HG03135 (cell line): ENCODE measurements around the gene RBBP8.

Experiments used
- ATAC-seq: cut with Tn5 transposase; IDR thresholded peaks from one replicate; pipeline ENCODE4 v1.9.1; 2021; ENCODE audit warnings: mild to moderate bottlenecking, moderate library complexity; ENCODE audit not compliant: unreplicated experiment

RBBP8 gene

GRCh38 chr18:23058746-23059415 lies 125.8 kb downstream of the RBBP8 start:
- no peak for ATAC-seq

GRCh38 chr18:23059541-23060465 lies 126.7 kb downstream of the RBBP8 start:
- no peak for ATAC-seq

GRCh38 chr18:23062011-23062410 lies 128.9 kb downstream of the RBBP8 start:
- ATAC-seq: no peak

- ATAC-seq: no peak
Measured at GRCh38 chr18:23063502-23063901, 130.4 kb downstream of the RBBP8 start.

GRCh38 chr18:23065234-23065806 lies 132.2 kb downstream of the RBBP8 start:
- ATAC-seq: no peak

- ATAC-seq: no peak
Measured at GRCh38 chr18:23066060-23066459, 132.9 kb downstream of the RBBP8 start.

- no peak for ATAC-seq
Measured at GRCh38 chr18:23066504-23067039, 133.4 kb downstream of the RBBP8 start.

- ATAC-seq: no peak
Measured at GRCh38 chr18:23067236-23067635, 134.1 kb downstream of the RBBP8 start.

- ATAC-seq: no peak
Measured at GRCh38 chr18:23068011-23068410, 134.9 kb downstream of the RBBP8 start.

- ATAC-seq: no peak
Measured at GRCh38 chr18:23068570-23069310, 135.6 kb downstream of the RBBP8 start.

- ATAC-seq: no peak
Measured at GRCh38 chr18:23069481-23069880, 136.4 kb downstream of the RBBP8 start.

GRCh38 chr18:23069898-23070297 lies 136.8 kb downstream of the RBBP8 start:
- ATAC-seq: no peak

GRCh38 chr18:23071285-23071684 lies 138.2 kb downstream of the RBBP8 start:
- peak; percentile 97 for ATAC-seq

GRCh38 chr18:23072079-23072478 lies 139.0 kb downstream of the RBBP8 start:
- ATAC-seq: no peak

GRCh38 chr18:23073996-23074606 lies 141.0 kb downstream of the RBBP8 start:
- no peak for ATAC-seq
